Activated naive CD8-positive, alpha-beta T cell treated with anti-CD3 and anti-CD28 coated beads, Interleukin-2, amount 10 ng/mL, durations not matched to agents 7 days and 5 days (primary cell): ENCODE measurements around the gene ZNF831. TPM values are rescaled to one million over a fixed set of nuclear protein-coding genes. Genes with fewer than 3 reads are reported as not detected.

Experiments
- ATAC-seq: fragments of 150-1000 bp; cut with Tn5 transposase; one replicate; pipeline ENCODE4 v1.10.0; 2021; ENCODE audit warnings: low read depth, moderate library complexity
- POLR2A ChIA-PET: fragments of 350-600 bp; sonication (Branson Sonifier 250); formaldehyde crosslinking; loops from one replicate; lab custom pipeline; 2021; ENCODE audit warnings: antibody characterized with exemption; lab: Charles Lee
- DNase-seq: peaks from one replicate; pipeline ENCODE4 v3.0.0; 2021
- H3K27ac Mint-ChIP-seq: one replicate; pipeline ENCODE4 v1.8.0; 2022; ENCODE audit warnings: mild to moderate bottlenecking, mixed read lengths
- H3K27me3 Mint-ChIP-seq: one replicate; pipeline ENCODE4 v1.8.0; 2022; ENCODE audit warnings: mild to moderate bottlenecking, moderate library complexity, mixed read lengths
- H3K36me3 Mint-ChIP-seq: one replicate; pipeline ENCODE4 v1.8.0; 2021; ENCODE audit warnings: mild to moderate bottlenecking, mixed read lengths
- H3K4me1 Mint-ChIP-seq: one replicate; pipeline ENCODE4 v1.8.0; 2021; ENCODE audit warnings: mixed read lengths
- H3K4me3 Mint-ChIP-seq: one replicate; pipeline ENCODE4 v1.8.0; 2022; ENCODE audit warnings: mild to moderate bottlenecking, moderate library complexity, mixed read lengths
- H3K9me3 Mint-ChIP-seq: one replicate; pipeline ENCODE4 v1.8.0; 2021; ENCODE audit warnings: mixed read lengths
- total RNA-seq, 2 experiments: library from RNA; stranded (reverse); gene quantifications; one replicate each; pipeline ENCODE4 v1.2.3, GENCODE V29; 2021

ZNF831 gene
- total RNA-seq, 2 experiments from 2014 or later: 15.9 to 16.3 TPM

GRCh38 chr20:59204165-59204894 lies 40.7 kb downstream of the ZNF831 start:
- DNase-seq (no peak), ATAC-seq (no peak)
- no peaks in the 10 kb centered on the region for H3K27me3 Mint-ChIP-seq
- H3K9me3 Mint-ChIP-seq: no peaks in the 10 kb centered on the region
- H3K27ac Mint-ChIP-seq: no peak overlapping the region
- H3K36me3 Mint-ChIP-seq: peaks cover 19% of the 10 kb centered on the region
- no peak overlapping the region for H3K4me3 Mint-ChIP-seq
- POLR2A ChIA-PET: no interaction called here
- H3K4me1 Mint-ChIP-seq: peaks cover 14% of the 10 kb centered on the region

GRCh38 chr20:59205044-59205443 lies 41.4 kb downstream of the ZNF831 start:
- H3K4me3 Mint-ChIP-seq: no peak overlapping the region
- ATAC-seq (no peak), DNase-seq (no peak)
- H3K4me1 Mint-ChIP-seq: peaks cover 14% of the 10 kb centered on the region
- H3K27ac Mint-ChIP-seq: no peak overlapping the region
- no peaks in the 10 kb centered on the region for H3K27me3 Mint-ChIP-seq
- peaks cover 13% of the 10 kb centered on the region for H3K36me3 Mint-ChIP-seq
- POLR2A ChIA-PET: no interaction called here
- no peaks in the 10 kb centered on the region for H3K9me3 Mint-ChIP-seq

- peaks cover 2% of the 10 kb centered on the region for H3K36me3 Mint-ChIP-seq
- peaks cover 16% of the 10 kb centered on the region for H3K4me1 Mint-ChIP-seq
- no peak for DNase-seq
- no peaks in the 10 kb centered on the region for H3K27me3 Mint-ChIP-seq
- H3K9me3 Mint-ChIP-seq: no peaks in the 10 kb centered on the region
- H3K27ac Mint-ChIP-seq: no peak overlapping the region
- ATAC-seq: no peak
- POLR2A ChIA-PET: interaction anchor here (0.8 to 1.8 kb wide), 3 partner anchors 48 to 175 kb away, joined by 3 to 5 read pairs (median 4); partner anchors contain the start of gene ATP5F1E
- H3K4me3 Mint-ChIP-seq: no peak overlapping the region
Observed at GRCh38 chr20:59207235-59207634, 43.6 kb downstream of the ZNF831 start.

- peaks cover 2% of the 10 kb centered on the region for H3K36me3 Mint-ChIP-seq
- DNase-seq (peak; percentile 75), ATAC-seq (peak; percentile 95)
- H3K9me3 Mint-ChIP-seq: no peaks in the 10 kb centered on the region
- POLR2A ChIA-PET: interaction anchor here (0.8 to 1.8 kb wide), 3 partner anchors 48 to 175 kb away, joined by 3 to 5 read pairs (median 4); partner anchors contain the start of gene ATP5F1E
- H3K4me1 Mint-ChIP-seq: peaks cover 16% of the 10 kb centered on the region
- no peak overlapping the region for H3K4me3 Mint-ChIP-seq
- peak overlapping the region; percentile 79 for H3K27ac Mint-ChIP-seq
- no peaks in the 10 kb centered on the region for H3K27me3 Mint-ChIP-seq
Observed at GRCh38 chr20:59207742-59208357, 44.2 kb downstream of the ZNF831 start.

- H3K27me3 Mint-ChIP-seq: no peaks in the 10 kb centered on the region
- H3K36me3 Mint-ChIP-seq: peaks cover 2% of the 10 kb centered on the region
- peaks cover 15% of the 10 kb centered on the region for H3K4me1 Mint-ChIP-seq
- POLR2A ChIA-PET: no interaction called here
- no peak for ATAC-seq
- H3K27ac Mint-ChIP-seq: no peak overlapping the region
- no peak for DNase-seq
- no peak overlapping the region for H3K4me3 Mint-ChIP-seq
- H3K9me3 Mint-ChIP-seq: no peaks in the 10 kb centered on the region
Observed at GRCh38 chr20:59210186-59210585, 46.6 kb downstream of the ZNF831 start.

- Mint-ChIP-seq H3K4me3 (no peak overlapping the region), H3K27ac (peak overlapping the region; percentile 65), H3K27me3 (no peaks in the 10 kb centered on the region), H3K9me3 (no peaks in the 10 kb centered on the region), H3K4me1 (peaks cover 12% of the 10 kb centered on the region), H3K36me3 (peaks cover 3% of the 10 kb centered on the region)
- no peak for ATAC-seq
- POLR2A ChIA-PET: no interaction called here
- no peak for DNase-seq
Observed at GRCh38 chr20:59211208-59211765, 47.7 kb downstream of the ZNF831 start.

GRCh38 chr20:59214073-59214472 lies 50.5 kb downstream of the ZNF831 start:
- H3K27me3 Mint-ChIP-seq: no peaks in the 10 kb centered on the region
- H3K4me1 Mint-ChIP-seq: peaks cover 2% of the 10 kb centered on the region
- H3K36me3 Mint-ChIP-seq: peaks cover 3% of the 10 kb centered on the region
- POLR2A ChIA-PET: no interaction called here
- DNase-seq (no peak), ATAC-seq (no peak)
- H3K9me3 Mint-ChIP-seq: no peaks in the 10 kb centered on the region
- no peak overlapping the region for H3K27ac Mint-ChIP-seq
- no peak overlapping the region for H3K4me3 Mint-ChIP-seq

- no peaks in the 10 kb centered on the region for H3K27me3 Mint-ChIP-seq
- POLR2A ChIA-PET: interaction anchor here (1.2 kb wide), 1 partner anchor 56 kb away, joined by 3 read pairs; no protein-coding TSS in a partner anchor
Observed at GRCh38 chr20:59214606-59215547, 51.3 kb downstream of the ZNF831 start.

GRCh38 chr20:59217173-59217572 lies 53.6 kb downstream of the ZNF831 start:
- H3K4me3 Mint-ChIP-seq: no peak overlapping the region
- no peak for ATAC-seq
- peaks cover 3% of the 10 kb centered on the region for H3K36me3 Mint-ChIP-seq
- H3K4me1 Mint-ChIP-seq: peaks cover 5% of the 10 kb centered on the region
- no peak overlapping the region for H3K27ac Mint-ChIP-seq
- no peak for DNase-seq
- no peaks in the 10 kb centered on the region for H3K9me3 Mint-ChIP-seq
- no peaks in the 10 kb centered on the region for H3K27me3 Mint-ChIP-seq
- POLR2A ChIA-PET: no interaction called here

More at GRCh38 chr20:59214606-59215547, 51.3 kb downstream of the ZNF831 start:
- DNase-seq (no peak), ATAC-seq (no peak)
- Mint-ChIP-seq H3K27ac (no peak overlapping the region), H3K36me3 (peaks cover 3% of the 10 kb centered on the region), H3K4me3 (no peak overlapping the region), H3K4me1 (peaks cover 2% of the 10 kb centered on the region), H3K9me3 (no peaks in the 10 kb centered on the region)

- peaks cover 3% of the 10 kb centered on the region for H3K36me3 Mint-ChIP-seq
- no peak overlapping the region for H3K4me3 Mint-ChIP-seq
- H3K9me3 Mint-ChIP-seq: no peaks in the 10 kb centered on the region
- H3K27ac Mint-ChIP-seq: no peak overlapping the region
- H3K4me1 Mint-ChIP-seq: peaks cover 8% of the 10 kb centered on the region
- ATAC-seq (no peak), DNase-seq (no peak)
- H3K27me3 Mint-ChIP-seq: peaks cover 1% of the 10 kb centered on the region
- POLR2A ChIA-PET: interaction anchor here (0.7 kb wide), 1 partner anchor 96 kb away, joined by 3 read pairs; no protein-coding TSS in a partner anchor
Observed at GRCh38 chr20:59217794-59218280, 54.2 kb downstream of the ZNF831 start.

GRCh38 chr20:59219211-59219610 lies 55.6 kb downstream of the ZNF831 start:
- no peak overlapping the region for H3K27ac Mint-ChIP-seq
- no peak overlapping the region for H3K4me3 Mint-ChIP-seq
- peaks cover 3% of the 10 kb centered on the region for H3K27me3 Mint-ChIP-seq
- peaks cover 3% of the 10 kb centered on the region for H3K36me3 Mint-ChIP-seq
- POLR2A ChIA-PET: no interaction called here
- no peak for ATAC-seq
- peaks cover 9% of the 10 kb centered on the region for H3K4me1 Mint-ChIP-seq
- DNase-seq: no peak
- no peaks in the 10 kb centered on the region for H3K9me3 Mint-ChIP-seq

GRCh38 chr20:59220161-59220560 lies 56.5 kb downstream of the ZNF831 start:
- Mint-ChIP-seq H3K4me3 (no peak overlapping the region), H3K4me1 (peaks cover 9% of the 10 kb centered on the region), H3K27ac (no peak overlapping the region), H3K9me3 (no peaks in the 10 kb centered on the region), H3K36me3 (peaks cover 3% of the 10 kb centered on the region), H3K27me3 (peaks cover 3% of the 10 kb centered on the region)
- DNase-seq: no peak
- POLR2A ChIA-PET: no interaction called here
- ATAC-seq: no peak
